RWPE2 (cell line): Measurements from ENCODE around the gene FCHO1.

ENCODE experiments used
- ATAC-seq: fragments of 200-7000 bp; cut with Tn5 transposase; 3 replicates; pipeline ENCODE4 v1.9.1; 2021; ENCODE audit warnings: low read depth
- DNase-seq: peaks from one replicate; pipeline ENCODE4 v3.0.0-alpha.2; 2020; ENCODE audit warnings: low spot score
- H3K27ac ChIP-seq: fragments of 450-650 bp; 2 replicates; pipeline ENCODE4 v1.5.1; 2017; ENCODE audit warnings: mild to moderate bottlenecking; ENCODE audit not compliant: poor library complexity, severe bottlenecking
- H3K27me3 ChIP-seq: fragments of 250-450 bp; sonication (Bioruptor Pico); 2 replicates; pipeline ENCODE4 v1.5.1; 2021; ENCODE audit warnings: mild to moderate bottlenecking, moderate library complexity; ENCODE audit not compliant: insufficient read depth, poor library complexity, severe bottlenecking
- H3K36me3 ChIP-seq: fragments of 250-450 bp; sonication (Bioruptor Pico); 2 replicates; pipeline ENCODE4 v1.5.1; 2020; ENCODE audit warnings: low read depth, mild to moderate bottlenecking, moderate library complexity
- H3K4me1 ChIP-seq: fragments of 250-450 bp; sonication (Bioruptor Pico); 2 replicates; pipeline ENCODE4 v1.5.1; 2021; ENCODE audit warnings: mild to moderate bottlenecking, moderate library complexity; ENCODE audit not compliant: insufficient read depth, poor library complexity, severe bottlenecking
- H3K4me3 ChIP-seq: fragments of 250-450 bp; sonication (Bioruptor Pico); 2 replicates; pipeline ENCODE4 v1.5.1; 2021; ENCODE audit warnings: mild to moderate bottlenecking, moderate library complexity; ENCODE audit not compliant: severe bottlenecking
- H3K9me3 ChIP-seq: fragments of 250-450 bp; sonication (Bioruptor Pico); 2 replicates; pipeline ENCODE4 v1.5.1; 2021; ENCODE audit warnings: mild to moderate bottlenecking, moderate library complexity; ENCODE audit not compliant: severe bottlenecking
- TF ChIP-seq, protein P1 (sequence below): fragments of 450-650 bp; IDR thresholded peaks from one replicate; pipeline ENCODE4 v1.5.1; 2017; ENCODE audit warnings: mild to moderate bottlenecking, moderate library complexity; ENCODE audit not compliant: poor library complexity, severe bottlenecking

The FCHO1 gene

GRCh38 chr19:17837972-17838371 is 86.7 kb downstream of the FCHO1 start:
- Histone ChIP-seq H3K4me1 (no peaks in the 10 kb centered on the region), H3K36me3 (no peaks in the 10 kb centered on the region), H3K9me3 (no peaks in the 10 kb centered on the region), H3K27ac (no peak overlapping the region), H3K4me3 (no peak overlapping the region), H3K27me3 (no peaks in the 10 kb centered on the region)
- DNase-seq (no peak), ATAC-seq (no peak)
- TF ChIP-seq, protein P1, sequence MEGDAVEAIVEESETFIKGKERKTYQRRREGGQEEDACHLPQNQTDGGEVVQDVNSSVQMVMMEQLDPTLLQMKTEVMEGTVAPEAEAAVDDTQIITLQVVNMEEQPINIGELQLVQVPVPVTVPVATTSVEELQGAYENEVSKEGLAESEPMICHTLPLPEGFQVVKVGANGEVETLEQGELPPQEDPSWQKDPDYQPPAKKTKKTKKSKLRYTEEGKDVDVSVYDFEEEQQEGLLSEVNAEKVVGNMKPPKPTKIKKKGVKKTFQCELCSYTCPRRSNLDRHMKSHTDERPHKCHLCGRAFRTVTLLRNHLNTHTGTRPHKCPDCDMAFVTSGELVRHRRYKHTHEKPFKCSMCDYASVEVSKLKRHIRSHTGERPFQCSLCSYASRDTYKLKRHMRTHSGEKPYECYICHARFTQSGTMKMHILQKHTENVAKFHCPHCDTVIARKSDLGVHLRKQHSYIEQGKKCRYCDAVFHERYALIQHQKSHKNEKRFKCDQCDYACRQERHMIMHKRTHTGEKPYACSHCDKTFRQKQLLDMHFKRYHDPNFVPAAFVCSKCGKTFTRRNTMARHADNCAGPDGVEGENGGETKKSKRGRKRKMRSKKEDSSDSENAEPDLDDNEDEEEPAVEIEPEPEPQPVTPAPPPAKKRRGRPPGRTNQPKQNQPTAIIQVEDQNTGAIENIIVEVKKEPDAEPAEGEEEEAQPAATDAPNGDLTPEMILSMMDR, result no peak
